Lung (tissue), 12 donors: ENCODE measurements around the gene SLC16A12. TPM values are rescaled to one million over a fixed set of nuclear protein-coding genes. Genes with fewer than 3 reads are reported as not detected.

Experiments
- ATAC-seq: fragments of 200-7000 bp; cut with Tn5 transposase; one replicate; pipeline ENCODE4 v1.9.1; 2020; ENCODE audit warnings: moderate number of reproducible peaks; ENCODE audit not compliant: insufficient read depth, low FRiP score
- DNase-seq, 3 donors: peaks; one replicate each; pipeline ENCODE4 v3.0.0-alpha.2; 2013 to 2017
- H3K27ac ChIP-seq, 2 donors: one replicate each; pipeline ENCODE4 v1.5.1; 2013; ENCODE audit warnings: mild to moderate bottlenecking in 2 of 2, moderate library complexity in 2 of 2, control low read depth in 1 of 2, inconsistent platforms in 1 of 2, low read depth in 1 of 2, low read length in 1 of 2
- H3K27me3 ChIP-seq, 3 donors: one replicate each; pipeline ENCODE4 v1.5.1; 2013; ENCODE audit warnings: low read length in 2 of 3; ENCODE audit not compliant: control insufficient read depth in 3 of 3, insufficient read depth in 3 of 3
- H3K36me3 ChIP-seq, 4 donors: one replicate each; pipeline ENCODE4 v1.5.1; 2013; ENCODE audit warnings: low read length in 4 of 4, mild to moderate bottlenecking in 1 of 4, moderate library complexity in 1 of 4; ENCODE audit not compliant: control insufficient read depth in 4 of 4, insufficient read depth in 4 of 4
- H3K4me1 ChIP-seq, 5 donors: one replicate each; pipeline ENCODE4 v1.5.1; 2013; ENCODE audit warnings: low read length in 5 of 5, mild to moderate bottlenecking in 2 of 5, moderate library complexity in 1 of 5; ENCODE audit not compliant: control insufficient read depth in 5 of 5, insufficient read depth in 5 of 5
- H3K4me3 ChIP-seq: one replicate; pipeline ENCODE4 v1.5.1; 2013; ENCODE audit warnings: mild to moderate bottlenecking, control low read depth, moderate library complexity
- H3K9ac ChIP-seq, 2 donors: one replicate each; pipeline ENCODE4 v1.5.1; 2013; ENCODE audit warnings: low read length in 2 of 2, control low read depth in 1 of 2; ENCODE audit not compliant: insufficient read depth in 1 of 2
- H3K9me3 ChIP-seq, 4 donors: one replicate each; pipeline ENCODE4 v1.5.1; 2013; ENCODE audit warnings: low read length in 3 of 4, mild to moderate bottlenecking in 1 of 4, moderate library complexity in 1 of 4; ENCODE audit not compliant: control insufficient read depth in 4 of 4, insufficient read depth in 3 of 4
- WGBS, 2 donors: extraction: QIAGEN DNeasy Blood & Tissue Kit; methylation state at CpG; one replicate each; pipeline ENCODE4 v1.1.7; 2013; 5-methylcytosine and 5-hydroxymethylcytosine counted together
- polyA plus RNA-seq, 2 donors: library from polyadenylated mRNA; stranded (reverse); fragments of 200-250 nt; gene quantifications; one replicate each; pipeline ENCODE4 v1.2.1, GENCODE V29; 2013
- total RNA-seq, 2 donors: library from RNA; depleted of rRNA in 1 of 2; stranded (reverse); fragments of >200 nt in 1 of 2; gene quantifications; one replicate each; pipeline ENCODE4 v1.2.1, GENCODE V29; 2014 to 2021
- TF ChIP-seq, protein P1 (sequence below): IDR thresholded peaks from 2 replicates; pipeline ENCODE4 v1.5.1; 2012; ENCODE audit warnings: mild to moderate bottlenecking; ENCODE audit errors: control extremely low read depth, extremely low read depth
- donor health status: control.
- donor health status: control.
- donor health status: Bipolar disorder and iron deficiency.
- donor health status: healthy.
- donor health status: DM: yes; HTN: yes; CAD: no.

SLC16A12 gene
- total and polyA plus RNA-seq, 4 donors, result 0.45 to 4.6 (median 1.3) TPM

DNA sequence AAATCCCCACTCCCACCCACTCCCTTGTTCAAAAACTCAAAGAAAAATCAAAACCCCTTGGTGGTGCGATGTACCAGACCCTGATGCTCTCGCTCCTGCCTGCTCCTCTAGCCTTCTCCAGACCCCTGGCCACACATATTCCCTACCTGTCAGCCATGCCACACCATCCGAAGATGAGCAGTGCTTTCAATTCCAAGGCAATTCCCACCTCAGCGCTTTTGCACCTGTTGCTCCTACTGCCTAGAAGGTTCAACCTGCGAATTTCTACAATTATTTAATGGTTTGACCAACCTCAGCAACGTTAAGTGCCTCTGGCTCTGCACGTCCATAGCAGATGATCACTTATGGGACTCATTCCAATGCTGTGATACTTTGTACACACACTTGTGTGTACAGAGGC lies 11.1 kb downstream of the SLC16A12 start:
- no peak overlapping the region for H3K4me3 ChIP-seq
- H3K9ac ChIP-seq, result no peak overlapping the region
- H3K27me3 ChIP-seq, result no peaks in the 10 kb centered on the region
- no peak for DNase-seq
- H3K27ac ChIP-seq, result no peak overlapping the region
- no peak for ATAC-seq
- 89 to 90% methylated on average over 7 of the region's 7 CpGs for WGBS, 2 donors
- no peaks in the 10 kb centered on the region for H3K36me3 ChIP-seq
- peaks cover 0 to 20% (median 0%) of the 10 kb centered on the region in 5 donors for H3K4me1 ChIP-seq
- no peaks in the 10 kb centered on the region for H3K9me3 ChIP-seq
- TF ChIP-seq, protein P1, sequence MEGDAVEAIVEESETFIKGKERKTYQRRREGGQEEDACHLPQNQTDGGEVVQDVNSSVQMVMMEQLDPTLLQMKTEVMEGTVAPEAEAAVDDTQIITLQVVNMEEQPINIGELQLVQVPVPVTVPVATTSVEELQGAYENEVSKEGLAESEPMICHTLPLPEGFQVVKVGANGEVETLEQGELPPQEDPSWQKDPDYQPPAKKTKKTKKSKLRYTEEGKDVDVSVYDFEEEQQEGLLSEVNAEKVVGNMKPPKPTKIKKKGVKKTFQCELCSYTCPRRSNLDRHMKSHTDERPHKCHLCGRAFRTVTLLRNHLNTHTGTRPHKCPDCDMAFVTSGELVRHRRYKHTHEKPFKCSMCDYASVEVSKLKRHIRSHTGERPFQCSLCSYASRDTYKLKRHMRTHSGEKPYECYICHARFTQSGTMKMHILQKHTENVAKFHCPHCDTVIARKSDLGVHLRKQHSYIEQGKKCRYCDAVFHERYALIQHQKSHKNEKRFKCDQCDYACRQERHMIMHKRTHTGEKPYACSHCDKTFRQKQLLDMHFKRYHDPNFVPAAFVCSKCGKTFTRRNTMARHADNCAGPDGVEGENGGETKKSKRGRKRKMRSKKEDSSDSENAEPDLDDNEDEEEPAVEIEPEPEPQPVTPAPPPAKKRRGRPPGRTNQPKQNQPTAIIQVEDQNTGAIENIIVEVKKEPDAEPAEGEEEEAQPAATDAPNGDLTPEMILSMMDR, result no peak

DNA sequence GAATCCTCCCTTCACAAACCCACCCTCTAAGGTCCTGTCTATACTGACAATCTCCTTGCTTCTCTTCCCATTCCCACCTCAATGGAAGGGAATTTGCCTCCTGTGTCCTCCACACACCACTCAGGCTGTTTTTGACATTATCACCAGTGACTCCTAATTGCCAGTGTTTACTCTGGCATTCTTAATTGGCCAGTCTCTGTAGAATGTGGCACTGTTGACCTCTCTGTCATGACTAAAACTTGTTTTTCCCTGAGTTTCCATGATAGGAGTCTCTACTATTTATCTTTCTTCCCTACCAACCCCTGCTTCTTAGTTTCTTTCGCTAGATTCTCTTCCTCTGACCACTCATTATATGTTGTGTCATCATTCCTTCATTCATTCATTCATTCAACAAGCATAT lies 12.1 kb downstream of the SLC16A12 start:
- TF ChIP-seq, protein P1, result no peak
- H3K4me3 ChIP-seq, result no peak overlapping the region
- H3K9me3 ChIP-seq, result no peaks in the 10 kb centered on the region
- ATAC-seq (no peak), DNase-seq (no peak)
- H3K36me3 ChIP-seq, result no peaks in the 10 kb centered on the region
- H3K27ac ChIP-seq, result peak overlapping the region in 1 of 2 donors; percentile 15
- peaks cover 0 to 20% (median 0%) of the 10 kb centered on the region in 5 donors for H3K4me1 ChIP-seq
- WGBS, 2 donors, result 89 to 96% methylated on average over 1 of the region's 1 CpG
- H3K27me3 ChIP-seq, result no peaks in the 10 kb centered on the region
- H3K9ac ChIP-seq, result no peak overlapping the region

DNA sequence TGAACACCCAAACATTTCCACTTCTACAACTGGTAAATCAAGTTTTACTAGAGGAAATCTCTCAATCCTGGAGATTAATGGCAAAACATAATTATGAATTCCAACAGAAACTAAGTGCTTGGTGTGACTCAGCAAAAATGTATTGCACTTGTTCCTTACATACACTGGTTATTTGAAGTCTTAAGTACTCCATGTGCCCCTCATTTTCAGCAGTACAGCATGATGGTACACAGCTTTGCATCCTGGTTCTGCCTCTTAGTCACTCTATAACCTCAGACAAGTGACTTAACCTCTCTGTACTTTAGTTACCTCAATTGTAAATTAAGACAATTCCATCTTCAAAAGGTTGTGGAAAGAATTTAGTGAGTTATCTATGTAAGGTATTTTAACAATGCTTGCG lies 12.9 kb downstream of the SLC16A12 start:
- Histone ChIP-seq H3K4me1 (peaks cover 0 to 20% (median 0%) of the 10 kb centered on the region in 5 donors), H3K9ac (no peak overlapping the region), H3K36me3 (no peaks in the 10 kb centered on the region), H3K9me3 (no peaks in the 10 kb centered on the region), H3K27me3 (no peaks in the 10 kb centered on the region), H3K27ac (no peak overlapping the region), H3K4me3 (no peak overlapping the region)
- DNase-seq (peak in 1 of 3 donors; percentile 71), ATAC-seq (no peak)
- WGBS, 2 donors, result 92 to 93% methylated on average over 1 of the region's 1 CpG
- TF ChIP-seq, protein P1, result no peak

DNA sequence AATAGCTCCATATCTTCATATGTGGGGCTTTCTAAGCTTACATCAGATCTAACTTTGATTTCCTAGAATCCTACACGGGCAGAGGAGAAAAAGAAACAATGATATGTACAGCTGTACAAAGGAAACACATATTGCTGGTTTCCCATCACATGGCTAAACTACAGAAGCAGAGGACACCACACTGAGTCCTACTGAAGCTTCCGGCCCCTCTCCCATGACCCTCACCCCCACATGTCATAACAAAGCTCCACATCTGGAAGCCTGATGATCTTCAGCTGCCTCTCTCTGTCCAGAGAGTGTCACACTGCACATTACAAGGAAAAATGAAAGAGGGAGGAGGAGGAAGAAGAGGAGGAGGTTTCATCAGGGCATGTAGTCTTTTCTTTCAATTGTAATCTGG lies 14.0 kb downstream of the SLC16A12 start:
- DNase-seq (peak in 1 of 3 donors; percentile 55), ATAC-seq (no peak)
- Histone ChIP-seq H3K9me3 (no peaks in the 10 kb centered on the region), H3K4me1 (peaks cover 0 to 16% (median 0%) of the 10 kb centered on the region in 5 donors), H3K27ac (no peak overlapping the region), H3K36me3 (no peaks in the 10 kb centered on the region), H3K27me3 (no peaks in the 10 kb centered on the region), H3K9ac (no peak overlapping the region), H3K4me3 (no peak overlapping the region)
- WGBS, 2 donors, result 60% methylated on average over 2 of the region's 2 CpGs
- TF ChIP-seq, protein P1, result no peak
